ENCODE data around the gene TWNK.

DNA sequence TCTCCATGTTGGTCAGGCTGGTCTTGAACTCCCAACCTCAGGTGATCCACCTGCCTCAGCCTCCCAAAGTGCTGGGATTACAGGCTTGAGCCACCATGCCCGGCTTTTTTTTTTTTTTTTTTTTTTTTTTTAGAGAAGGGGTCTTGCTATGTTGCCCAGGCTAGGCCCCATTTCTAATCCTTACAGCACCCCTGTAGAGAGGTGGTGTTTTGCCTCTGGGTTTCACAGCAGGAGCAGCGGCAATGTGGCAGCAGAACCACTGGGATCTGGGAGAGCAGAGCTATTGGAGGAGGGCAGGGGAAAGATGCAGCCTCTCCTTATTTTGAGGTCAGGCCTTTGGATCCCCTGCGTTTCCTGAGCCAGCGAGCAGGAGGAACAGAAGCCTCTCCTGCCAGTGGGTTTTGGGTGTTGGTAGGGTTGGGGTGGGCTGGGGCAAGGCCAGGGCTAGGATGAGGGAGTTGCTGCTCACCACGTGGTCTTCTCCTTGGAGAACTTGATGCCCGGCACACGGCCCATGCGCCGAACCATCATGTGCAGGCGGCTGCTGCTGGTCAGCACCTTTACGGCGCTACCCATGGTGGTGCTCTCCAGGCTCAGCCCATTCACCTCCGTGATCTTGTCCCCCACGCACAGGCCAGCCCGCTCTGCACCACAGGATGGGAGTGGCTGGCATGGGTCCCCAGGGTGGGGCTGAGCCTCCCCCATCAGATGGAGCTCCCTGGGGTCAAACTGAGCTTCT is 35.8 kb downstream of the TWNK start:
- TF ChIP-seq, protein P1, sequence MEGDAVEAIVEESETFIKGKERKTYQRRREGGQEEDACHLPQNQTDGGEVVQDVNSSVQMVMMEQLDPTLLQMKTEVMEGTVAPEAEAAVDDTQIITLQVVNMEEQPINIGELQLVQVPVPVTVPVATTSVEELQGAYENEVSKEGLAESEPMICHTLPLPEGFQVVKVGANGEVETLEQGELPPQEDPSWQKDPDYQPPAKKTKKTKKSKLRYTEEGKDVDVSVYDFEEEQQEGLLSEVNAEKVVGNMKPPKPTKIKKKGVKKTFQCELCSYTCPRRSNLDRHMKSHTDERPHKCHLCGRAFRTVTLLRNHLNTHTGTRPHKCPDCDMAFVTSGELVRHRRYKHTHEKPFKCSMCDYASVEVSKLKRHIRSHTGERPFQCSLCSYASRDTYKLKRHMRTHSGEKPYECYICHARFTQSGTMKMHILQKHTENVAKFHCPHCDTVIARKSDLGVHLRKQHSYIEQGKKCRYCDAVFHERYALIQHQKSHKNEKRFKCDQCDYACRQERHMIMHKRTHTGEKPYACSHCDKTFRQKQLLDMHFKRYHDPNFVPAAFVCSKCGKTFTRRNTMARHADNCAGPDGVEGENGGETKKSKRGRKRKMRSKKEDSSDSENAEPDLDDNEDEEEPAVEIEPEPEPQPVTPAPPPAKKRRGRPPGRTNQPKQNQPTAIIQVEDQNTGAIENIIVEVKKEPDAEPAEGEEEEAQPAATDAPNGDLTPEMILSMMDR (IDR thresholded peaks at IDR 0.05) = no peak
- TF ChIP-seq POLR2A (IDR thresholded peaks at IDR 0.05) = no peak

Measured in heart left ventricle (tissue), 13 donors.